HG03342 (cell line): ENCODE measurements around the gene OR9K2.
"Not testable (repeated sequence)": the region's sequence is repeated elsewhere in the genome, so short reads cannot be mapped to it uniquely, and the experiment has no call there.

Experiments used
- ATAC-seq: cut with Tn5 transposase; IDR thresholded peaks from one replicate; pipeline ENCODE4 v1.9.1; 2021; ENCODE audit warnings: mild to moderate bottlenecking, moderate library complexity; ENCODE audit not compliant: unreplicated experiment

Gene OR9K2

GRCh38 chr12:55126106-55126505 is at the start of gene OR9K2:
Gene OR9K2 (plus strand): TSS chr12:55126406. CDS start chr12:55129835, 3,429 bp downstream.
- ATAC-seq, result no peak

DNA sequence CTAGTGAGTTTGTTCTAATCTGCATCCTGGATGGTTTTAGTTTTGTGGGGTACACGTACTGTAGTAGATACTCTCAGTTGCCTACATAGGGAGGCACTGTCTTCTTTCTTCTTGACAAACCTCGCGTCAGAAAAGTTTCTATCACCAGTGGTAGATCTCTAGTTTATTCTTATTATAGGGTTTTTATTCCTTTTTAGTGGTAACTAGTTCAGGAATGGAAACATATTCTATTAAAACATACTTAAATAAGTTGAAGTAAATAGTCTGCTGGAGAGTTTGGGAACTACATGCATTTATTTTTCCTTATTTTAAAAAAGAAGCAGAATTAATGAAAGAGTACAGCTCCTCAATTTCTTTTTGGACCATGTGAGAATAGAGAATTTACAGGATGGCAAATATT is 33.6 kb upstream of the OR9K2 start:
- no peak for ATAC-seq

DNA sequence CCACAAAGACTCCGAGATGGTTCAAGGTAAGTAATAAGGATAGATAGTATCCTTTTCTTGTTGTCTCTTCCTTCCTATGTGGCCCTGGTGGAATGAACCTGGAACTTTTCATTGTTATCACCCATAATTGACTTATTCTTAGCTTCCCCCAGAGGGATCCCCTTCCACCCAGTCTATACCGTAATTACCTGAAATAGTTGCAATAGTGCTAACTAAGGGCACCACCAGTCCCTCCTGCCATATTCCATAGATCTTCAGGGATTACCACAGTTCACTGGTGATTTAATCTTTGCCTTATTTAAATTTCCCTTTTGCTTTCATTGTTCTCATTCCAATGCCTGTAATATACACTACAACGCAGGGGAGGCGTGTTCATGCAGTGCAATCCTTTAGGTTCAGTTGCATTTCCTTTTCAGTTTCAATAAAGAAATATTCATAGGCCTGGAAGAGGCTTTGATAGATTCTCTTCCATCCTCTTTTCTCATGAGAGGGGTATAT is 13.8 kb upstream of the OR9K2 start:
- no peak for ATAC-seq

GRCh38 chr12:55116152-55116551 is 10.1 kb upstream of the OR9K2 start:
- no peak for ATAC-seq

DNA sequence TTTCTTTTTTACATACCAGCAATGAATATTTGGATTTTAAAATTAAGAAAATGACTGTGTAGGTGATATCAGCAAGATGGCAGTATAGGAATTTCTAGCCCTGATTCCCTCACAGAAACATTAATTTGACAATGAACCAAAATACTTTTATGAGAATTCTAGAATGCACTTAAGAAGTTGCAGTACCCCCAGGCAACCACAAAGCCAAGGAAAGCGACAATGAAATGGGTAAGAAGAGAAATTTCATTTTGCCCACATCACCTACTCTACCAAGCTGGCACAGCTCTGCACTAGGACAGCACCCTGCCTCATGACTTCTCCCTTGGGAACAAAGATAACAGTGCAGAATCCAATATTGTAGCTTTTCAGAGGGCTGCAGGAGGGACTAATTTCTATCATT is 6.6 kb downstream of the OR9K2 start:
- no peak for ATAC-seq

- ATAC-seq, result no peak
Measured at GRCh38 chr12:55142669-55143565, 16.7 kb downstream of the OR9K2 start.

DNA sequence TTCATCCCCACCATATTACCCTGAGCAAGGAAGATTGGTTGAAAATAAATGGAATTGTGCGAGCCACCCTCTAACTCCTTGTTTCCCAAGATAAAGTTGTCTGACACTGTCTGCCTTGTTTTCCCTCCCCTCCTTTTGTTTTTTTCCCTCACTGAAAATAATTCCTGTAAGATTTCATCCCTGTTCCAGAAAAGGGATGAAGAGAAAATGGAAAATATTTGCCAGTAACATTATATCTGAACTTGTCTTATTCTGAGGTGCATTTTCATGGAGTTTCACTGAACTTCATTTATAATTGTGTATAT is 17.3 kb downstream of the OR9K2 start:
- no peak for ATAC-seq

DNA sequence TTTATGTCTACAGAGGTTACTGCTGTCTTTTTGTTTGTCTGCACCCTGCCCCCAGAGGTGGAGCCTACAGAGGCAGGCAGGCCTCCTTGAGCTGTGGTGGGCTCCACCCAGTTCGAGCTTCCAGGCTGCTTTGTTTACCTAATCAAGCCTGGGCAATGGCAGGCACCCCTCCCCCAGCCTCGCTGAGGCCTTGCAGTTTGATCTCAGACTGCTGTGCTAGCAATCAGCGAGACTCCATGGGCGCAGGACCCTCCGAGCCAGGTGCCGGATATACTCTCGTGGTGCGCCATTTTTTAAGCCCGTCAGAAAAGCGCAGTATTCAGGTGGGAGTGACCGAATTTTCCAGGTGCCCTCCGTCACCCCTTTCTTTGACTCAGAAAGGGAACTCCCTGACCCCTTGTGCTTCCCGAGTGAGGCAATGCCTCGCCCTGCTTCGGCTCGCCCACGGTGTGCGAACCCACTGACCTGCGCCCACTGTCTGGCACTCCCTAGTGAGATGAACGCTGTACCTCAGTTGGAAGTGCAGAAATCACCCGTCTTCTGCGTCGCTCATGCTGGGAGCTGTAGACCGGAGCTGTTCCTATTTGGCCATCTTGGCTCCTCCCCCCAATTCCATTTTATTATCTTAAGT is 40.9 kb downstream of the OR9K2 start:
- not testable (repeated sequence) for ATAC-seq

DNA sequence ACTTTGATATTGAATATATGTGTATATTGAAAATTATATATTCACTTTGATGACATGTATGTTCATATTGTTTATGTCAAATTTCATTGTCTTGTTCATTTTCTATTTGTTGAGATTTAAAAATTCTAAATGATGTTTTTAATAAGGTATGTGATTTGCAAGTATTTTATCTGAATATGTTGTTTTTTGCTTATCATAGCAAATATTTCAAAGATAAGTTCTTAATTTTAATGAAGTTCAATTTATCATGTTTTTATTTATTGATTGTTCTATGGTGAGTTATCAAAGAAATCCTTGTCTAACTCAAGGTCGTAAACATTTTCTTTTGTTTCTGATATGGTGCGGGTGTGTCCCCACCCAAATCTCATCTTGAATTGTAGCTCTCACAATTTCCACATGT is 45.2 kb downstream of the OR9K2 start:
- no peak for ATAC-seq

DNA sequence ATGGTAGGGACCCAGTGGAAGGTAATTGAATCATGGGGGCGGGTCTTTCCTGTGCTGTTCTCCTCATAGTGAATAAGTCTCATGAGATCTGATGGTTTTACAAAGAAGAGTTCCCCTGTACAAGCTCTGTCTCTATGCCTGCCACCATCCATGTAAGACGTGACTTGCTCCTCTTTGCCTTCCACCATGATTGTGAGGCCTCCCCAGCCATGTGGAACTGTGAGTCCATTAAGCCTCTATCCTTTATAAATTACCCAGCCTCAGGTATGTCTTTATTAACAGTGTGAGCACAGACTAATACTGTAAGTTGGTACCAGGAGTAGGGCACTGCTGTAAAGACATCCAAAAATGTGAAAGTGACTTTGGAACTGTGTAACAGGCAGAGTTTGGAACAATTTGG is 45.6 kb downstream of the OR9K2 start:
- not testable (repeated sequence) for ATAC-seq

DNA sequence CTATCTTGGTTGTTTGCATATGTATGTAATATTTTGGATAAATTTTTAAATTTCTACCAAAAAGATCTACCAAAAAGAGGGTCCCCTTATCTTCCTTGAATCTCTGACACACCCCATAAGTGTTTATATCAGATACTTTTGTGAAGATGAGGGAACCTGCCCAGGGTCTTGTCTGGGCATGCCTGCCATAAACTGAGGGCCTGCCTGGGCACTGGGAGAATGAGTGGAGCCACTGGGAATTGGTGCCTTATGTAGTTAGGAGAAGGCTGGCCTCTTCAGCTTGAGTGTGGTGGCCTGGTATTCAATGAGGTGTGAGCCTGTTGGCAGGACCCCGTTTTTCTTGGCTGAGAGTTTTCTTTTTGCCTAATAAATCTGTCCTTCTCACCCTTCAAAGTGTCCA is 46.5 kb downstream of the OR9K2 start:
- no peak for ATAC-seq

- no peak for ATAC-seq
Measured at GRCh38 chr12:55173456-55173855, 47.2 kb downstream of the OR9K2 start.
